Measurements from ENCODE around the gene TMEM242. TPM values are rescaled to one million over a fixed set of nuclear protein-coding genes. Genes with fewer than 3 reads are reported as not detected.
A peak's percentile ranks its signal among the peaks of the same experiment; 100 is the strongest.

TMEM242 gene
- total and polyA plus RNA-seq, 2 of the 8 experiments (the other 6 are each of a cell fraction or from before 2014, with no cell fraction given): 2.4 to 9.0 TPM

- no peak for TF ChIP-seq CHD2 (IDR thresholded peaks at IDR 0.05; ENCODE audit: low read length)
- 0 out of 2 replicates have a peak, but pooled peaks have one; percentile 17 for TF ChIP-seq YY1 (IDR thresholded peaks at IDR 0.05; ENCODE audit: low read depth, low read length)
- TF ChIP-seq KDM1A (IDR thresholded peaks at IDR 0.05; ENCODE audit: borderline replicate concordance, low read length): no peak
- TF ChIP-seq CREB1 (IDR thresholded peaks at IDR 0.05): peak; percentile 20; the same call in 1 of the 2 replicates
- TF ChIP-seq TBP (IDR thresholded peaks at IDR 0.05; ENCODE audit: low read depth, low read length): peak; percentile 62; the same call in 1 of the 2 replicates
- TF ChIP-seq EZH2 (IDR thresholded peaks at IDR 0.05; ENCODE audit: low read depth, low read length, severe bottlenecking): peak; percentile 38
- TF ChIP-seq, protein P1, sequence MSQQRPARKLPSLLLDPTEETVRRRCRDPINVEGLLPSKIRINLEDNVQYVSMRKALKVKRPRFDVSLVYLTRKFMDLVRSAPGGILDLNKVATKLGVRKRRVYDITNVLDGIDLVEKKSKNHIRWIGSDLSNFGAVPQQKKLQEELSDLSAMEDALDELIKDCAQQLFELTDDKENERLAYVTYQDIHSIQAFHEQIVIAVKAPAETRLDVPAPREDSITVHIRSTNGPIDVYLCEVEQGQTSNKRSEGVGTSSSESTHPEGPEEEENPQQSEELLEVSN (IDR thresholded peaks at IDR 0.05): no peak
- no peak for TF ChIP-seq CHD7 (IDR thresholded peaks at IDR 0.05; ENCODE audit: insufficient replicate concordance, low read length)
- TF ChIP-seq SRF (IDR thresholded peaks at IDR 0.05; ENCODE audit: low read depth, low read length): no peak
Observed at GRCh38 chr6:157323966-157324300, 614 bp upstream of the TMEM242 start (continued).

All from H1 (cell line).